DOHH2 (cell line): ENCODE measurements around the gene ELL2.
A peak's percentile ranks its signal among the peaks of the same experiment; 100 is the strongest.

ENCODE experiments used
- H3F3A ChIP-seq: fragments of 200-600 bp; sonication (generic), shearing (Covaris generic); 2 replicates; pipeline ENCODE4 v1.6.0; 2016; ENCODE audit warnings: antibody characterized with exemption, mild to moderate bottlenecking; ENCODE audit not compliant: control insufficient read depth, insufficient read depth
- H3K27ac ChIP-seq: fragments of 200-600 bp; sonication (generic); 2 replicates; pipeline ENCODE4 v1.5.1; 2014; ENCODE audit warnings: low read depth, mild to moderate bottlenecking, low read length, moderate library complexity
- H3K27me3 ChIP-seq: fragments of 200-600 bp; sonication (generic); 2 replicates; pipeline ENCODE4 v1.6.1; 2014; ENCODE audit warnings: mild to moderate bottlenecking, low read length, mixed read lengths; ENCODE audit not compliant: control insufficient read depth
- H3K36me3 ChIP-seq: fragments of 200-600 bp; sonication (generic); 2 replicates; pipeline ENCODE4 v1.6.1; 2014; ENCODE audit warnings: mild to moderate bottlenecking, low read length, moderate library complexity, mixed read lengths; ENCODE audit not compliant: control insufficient read depth
- H3K4me1 ChIP-seq: fragments of 200-600 bp; sonication (generic); 2 replicates; pipeline ENCODE4 v1.6.1; 2014; ENCODE audit warnings: mild to moderate bottlenecking, low read length, mixed read lengths; ENCODE audit not compliant: control insufficient read depth
- H3K4me2 ChIP-seq: fragments of 200-600 bp; sonication (generic); 2 replicates; pipeline ENCODE4 v1.6.0; 2014; ENCODE audit warnings: mild to moderate bottlenecking, low read length, moderate library complexity
- H3K4me3 ChIP-seq: fragments of 200-600 bp; sonication (generic); 2 replicates; pipeline ENCODE4 v1.5.1; 2014; ENCODE audit warnings: mild to moderate bottlenecking, low read length, mixed read lengths
- H3K79me2 ChIP-seq: fragments of 200-600 bp; sonication (generic); 2 replicates; pipeline ENCODE4 v1.6.1; 2014; ENCODE audit warnings: mild to moderate bottlenecking, low read length, mixed read lengths; ENCODE audit not compliant: control insufficient read depth
- H3K9me2 ChIP-seq: fragments of 200-600 bp; sonication (generic); replicated peaks from 2 replicates; pipeline ENCODE4 v1.6.1; 2014; ENCODE audit warnings: mild to moderate bottlenecking, low read length, mixed read lengths; ENCODE audit not compliant: control insufficient read depth
- H3K9me3 ChIP-seq: fragments of 200-600 bp; sonication (generic); 2 replicates; pipeline ENCODE4 v1.6.1; 2014; ENCODE audit warnings: antibody characterized with exemption, low read length, mixed read lengths; ENCODE audit not compliant: control insufficient read depth, insufficient read depth
- H4K20me1 ChIP-seq: fragments of 200-600 bp; sonication (generic); 2 replicates; pipeline ENCODE4 v1.6.0; 2014; ENCODE audit warnings: low read depth, mild to moderate bottlenecking, antibody characterized with exemption, low read length, moderate library complexity; ENCODE audit not compliant: control insufficient read depth, insufficient read depth
- EZH2phosphoT487 ChIP-seq: fragments of 200-600 bp; sonication (generic); IDR thresholded peaks from 2 replicates; pipeline ENCODE4 v1.6.1; 2017; ENCODE audit warnings: borderline replicate concordance, mild to moderate bottlenecking, antibody characterized with exemption, low read length, moderate library complexity, mixed read lengths
- TF ChIP-seq, protein P1 (sequence below): fragments of 200-600 bp; sonication (generic); IDR thresholded peaks from one replicate; pipeline ENCODE4 v1.5.1; 2014; ENCODE audit warnings: antibody characterized with exemption, mild to moderate bottlenecking, low read depth, low read length; ENCODE audit not compliant: poor library complexity, severe bottlenecking

ELL2 gene

DNA sequence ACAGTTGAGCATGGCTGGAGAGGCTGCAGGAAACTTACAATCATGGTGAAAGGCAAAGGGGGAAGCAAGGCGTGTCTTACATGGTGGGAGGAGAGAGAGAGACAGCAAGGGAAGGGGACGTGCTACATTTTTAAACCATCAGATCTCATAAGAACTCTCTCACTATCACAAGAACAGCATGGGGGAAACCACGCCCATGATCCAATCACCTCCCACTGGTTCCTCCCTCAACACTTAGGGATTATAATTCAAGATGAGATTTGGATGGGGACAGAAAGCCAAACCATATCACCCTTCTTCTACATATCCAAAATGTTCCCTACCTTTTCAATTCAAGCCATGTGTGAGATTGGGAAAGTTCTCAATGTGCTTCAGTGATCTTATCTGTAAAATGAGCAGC lies 116.3 kb downstream of the ELL2 start:
- Histone ChIP-seq H3K79me2 (no peaks in the 10 kb centered on the region), H3K4me2 (no peak overlapping the region), H3K36me3 (no peaks in the 10 kb centered on the region), H3K27me3 (0 out of 2 replicates have a peak, but pooled peaks cover 8% of the 10 kb centered on the region), H3K9me2 (no peaks in the 10 kb centered on the region), H4K20me1 (no peaks in the 10 kb centered on the region), H3K4me3 (no peak overlapping the region), H3F3A (no peaks in the 10 kb centered on the region), H3K9me3 (no peaks in the 10 kb centered on the region), H3K4me1 (peaks cover 7% of the 10 kb centered on the region), H3K27ac (no peak overlapping the region)
- TF ChIP-seq EZH2phosphoT487 = no peak
- TF ChIP-seq, protein P1, sequence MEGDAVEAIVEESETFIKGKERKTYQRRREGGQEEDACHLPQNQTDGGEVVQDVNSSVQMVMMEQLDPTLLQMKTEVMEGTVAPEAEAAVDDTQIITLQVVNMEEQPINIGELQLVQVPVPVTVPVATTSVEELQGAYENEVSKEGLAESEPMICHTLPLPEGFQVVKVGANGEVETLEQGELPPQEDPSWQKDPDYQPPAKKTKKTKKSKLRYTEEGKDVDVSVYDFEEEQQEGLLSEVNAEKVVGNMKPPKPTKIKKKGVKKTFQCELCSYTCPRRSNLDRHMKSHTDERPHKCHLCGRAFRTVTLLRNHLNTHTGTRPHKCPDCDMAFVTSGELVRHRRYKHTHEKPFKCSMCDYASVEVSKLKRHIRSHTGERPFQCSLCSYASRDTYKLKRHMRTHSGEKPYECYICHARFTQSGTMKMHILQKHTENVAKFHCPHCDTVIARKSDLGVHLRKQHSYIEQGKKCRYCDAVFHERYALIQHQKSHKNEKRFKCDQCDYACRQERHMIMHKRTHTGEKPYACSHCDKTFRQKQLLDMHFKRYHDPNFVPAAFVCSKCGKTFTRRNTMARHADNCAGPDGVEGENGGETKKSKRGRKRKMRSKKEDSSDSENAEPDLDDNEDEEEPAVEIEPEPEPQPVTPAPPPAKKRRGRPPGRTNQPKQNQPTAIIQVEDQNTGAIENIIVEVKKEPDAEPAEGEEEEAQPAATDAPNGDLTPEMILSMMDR = no peak

DNA sequence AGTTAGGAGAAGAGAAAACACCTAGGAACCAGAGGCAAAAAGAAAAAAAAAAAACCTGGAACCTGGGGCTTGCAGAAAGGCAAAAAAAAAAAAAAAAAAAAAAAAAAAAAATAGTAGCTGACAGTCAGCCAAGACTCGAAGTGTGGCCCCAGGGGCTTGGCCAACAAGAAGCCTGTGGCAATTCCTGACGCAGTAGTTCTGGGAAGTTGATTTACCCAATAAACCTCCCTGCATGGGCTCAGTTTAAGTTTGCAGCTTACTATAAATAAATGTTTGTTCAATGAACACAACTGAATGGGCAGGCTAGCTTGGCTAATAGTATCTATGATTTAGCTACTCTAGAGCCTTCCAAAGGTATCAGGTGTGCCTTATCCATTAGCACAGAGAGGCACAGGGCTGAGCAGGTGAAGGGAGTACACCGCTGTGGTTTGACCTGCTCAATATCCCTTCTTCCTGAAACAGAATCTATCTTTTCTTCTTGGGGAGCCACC lies 117.9 kb downstream of the ELL2 start:
- Histone ChIP-seq H3K4me3 (no peak overlapping the region), H3K4me2 (no peak overlapping the region), H3K27me3 (0 out of 2 replicates have a peak, but pooled peaks cover 8% of the 10 kb centered on the region)

DNA sequence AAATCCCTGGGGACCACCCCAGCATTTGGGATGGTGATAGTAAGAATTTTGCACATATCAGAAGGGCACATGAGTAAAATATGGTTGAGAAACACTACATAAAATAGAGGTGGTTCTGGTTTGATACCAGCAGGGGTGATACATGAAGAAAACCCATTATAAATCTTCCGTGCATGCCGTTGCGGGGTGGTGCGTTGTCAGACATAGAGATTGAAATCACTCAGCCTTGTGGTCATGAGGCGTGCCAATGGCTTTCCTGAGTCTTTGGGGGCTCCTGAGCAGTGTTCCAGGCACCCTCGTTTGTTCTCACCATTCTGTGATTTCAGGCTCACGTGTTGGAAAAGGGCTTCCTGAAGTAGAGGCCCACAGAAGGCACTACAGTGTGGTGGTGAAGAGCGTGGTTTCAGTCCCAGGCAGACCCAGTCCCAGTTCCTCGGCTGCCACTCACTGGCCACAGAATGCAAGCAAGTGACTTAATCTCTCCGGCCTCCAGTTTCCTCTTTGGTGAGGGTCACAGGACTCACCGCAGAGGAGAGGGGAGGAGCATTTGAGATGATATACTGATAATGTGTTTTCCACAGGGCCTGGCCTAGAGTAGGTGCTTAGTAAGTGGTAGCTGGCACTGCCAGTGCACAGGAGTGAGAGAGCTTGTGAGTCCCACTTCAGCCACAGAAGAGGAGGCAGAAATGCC lies 118.7 kb downstream of the ELL2 start:
- Histone ChIP-seq H3K4me3 (no peak overlapping the region), H3K9me2 (no peaks in the 10 kb centered on the region), H3K4me1 (peaks cover 10% of the 10 kb centered on the region), H3F3A (no peaks in the 10 kb centered on the region), H3K4me2 (peak overlapping the region; percentile 17; the same call in 1 of the 2 replicates), H3K79me2 (no peaks in the 10 kb centered on the region), H3K27ac (no peak overlapping the region), H3K36me3 (no peaks in the 10 kb centered on the region), H4K20me1 (no peaks in the 10 kb centered on the region), H3K27me3 (0 out of 2 replicates have a peak, but pooled peaks cover 7% of the 10 kb centered on the region), H3K9me3 (no peaks in the 10 kb centered on the region)
- TF ChIP-seq, protein P1 = peak; percentile 33
- TF ChIP-seq EZH2phosphoT487 = no peak

More for the DNA sequence above, 117.9 kb downstream of the ELL2 start:
- no peaks in the 10 kb centered on the region for H3K9me3 ChIP-seq
- H3K36me3 ChIP-seq = no peaks in the 10 kb centered on the region
- TF ChIP-seq, protein P1 = no peak
- no peak for TF ChIP-seq EZH2phosphoT487
- no peak overlapping the region for H3K27ac ChIP-seq
- no peaks in the 10 kb centered on the region for H4K20me1 ChIP-seq
- no peaks in the 10 kb centered on the region for H3F3A ChIP-seq
- H3K79me2 ChIP-seq = no peaks in the 10 kb centered on the region
- peaks cover 10% of the 10 kb centered on the region for H3K4me1 ChIP-seq
- H3K9me2 ChIP-seq = no peaks in the 10 kb centered on the region
